ENCODE measurements around the gene PKMYT1. TPM values are rescaled to one million over a fixed set of nuclear protein-coding genes. Genes with fewer than 3 reads are reported as not detected.
A peak's percentile ranks its signal among the peaks of the same experiment; 100 is the strongest.

Gene PKMYT1
- total RNA-seq, 2 experiments from 2014 or later: 0.47 to 0.60 TPM

DNA sequence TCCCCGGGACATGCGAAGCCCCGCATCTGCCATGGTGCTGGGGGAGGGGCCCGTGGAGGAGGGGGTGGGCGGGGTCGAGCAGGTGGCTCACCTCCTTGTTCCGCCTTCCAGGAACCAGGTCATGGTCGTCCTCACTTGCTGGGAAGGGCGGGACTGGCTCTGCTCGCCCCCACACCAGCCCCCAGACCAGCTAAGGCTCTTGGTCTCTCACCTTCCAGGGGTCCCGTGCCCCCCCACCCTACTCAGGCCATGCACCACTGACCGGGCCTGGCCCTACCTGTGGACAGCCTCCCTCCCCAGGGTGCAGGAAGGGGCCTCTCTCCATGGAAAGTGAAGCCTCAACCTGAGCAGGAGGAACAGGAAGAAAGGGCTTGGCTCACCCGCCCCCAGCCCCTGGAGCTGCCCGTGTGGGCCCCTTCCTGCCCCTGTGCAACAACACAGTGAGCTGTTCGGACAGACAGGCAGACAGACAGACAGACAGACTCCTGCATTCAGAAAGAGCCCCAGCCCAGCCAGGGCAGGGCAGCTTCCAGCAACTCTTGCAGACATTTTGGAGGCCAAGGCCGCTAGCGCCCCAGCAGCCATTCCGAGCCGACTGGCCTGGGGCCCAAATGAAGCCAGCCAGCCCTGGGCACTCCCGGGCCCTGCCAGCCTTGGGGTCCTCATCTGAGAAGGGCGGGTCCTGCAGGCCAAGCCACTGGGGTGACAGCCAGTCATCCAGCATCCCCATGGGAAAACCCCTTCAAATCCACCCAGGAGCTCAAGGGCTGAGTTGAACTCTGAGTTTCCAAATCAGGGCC lies 24.3 kb downstream of the PKMYT1 start:
- no peak overlapping the region for H3K27ac Mint-ChIP-seq
- H3K9me3 Mint-ChIP-seq: no peaks in the 10 kb centered on the region
- DNase-seq (peak in 1 of 14 experiments; percentile 35), ATAC-seq (ENCODE audit: poor library complexity) (no peak)
- no peaks in the 10 kb centered on the region for H3K36me3 Mint-ChIP-seq (ENCODE audit: low read depth)
- Histone ChIP-seq H3K4me3 (ENCODE audit: low read length) (no peak overlapping the region), H3K36me3 (ENCODE audit: insufficient read depth, low read length) (no peaks in the 10 kb centered on the region), H3K4me1 (ENCODE audit: insufficient read depth, low read length) (peaks cover 6% of the 10 kb centered on the region), H3K27me3 (ENCODE audit: control insufficient read depth in 1 of 2, insufficient read depth in 2 of 2, low read length in 2 of 2) (peaks cover 20% of the 10 kb centered on the region in 2 experiments), H3K9me3 (ENCODE audit: control insufficient read depth in 1 of 2, insufficient read depth in 1 of 2, low read length in 2 of 2) (peaks cover 0 to 7% of the 10 kb centered on the region in 2 experiments), H3K27ac (ENCODE audit: low read depth in 1 of 2, low read length in 2 of 2) (no peak overlapping the region)
- intact Hi-C loops (cut with DNase I, micrococcal nuclease): no loop called here
- no peaks in the 10 kb centered on the region for H3K4me1 Mint-ChIP-seq (ENCODE audit: low read depth)
- CTCF ChIA-PET: no interaction called here
- no peak for TF ChIP-seq CTCF (IDR thresholded peaks at IDR 0.05)
- POLR2A ChIA-PET: no interaction called here
- H3K27me3 Mint-ChIP-seq: peaks cover 10% of the 10 kb centered on the region
- H3K4me3 Mint-ChIP-seq: no peak overlapping the region

DNA sequence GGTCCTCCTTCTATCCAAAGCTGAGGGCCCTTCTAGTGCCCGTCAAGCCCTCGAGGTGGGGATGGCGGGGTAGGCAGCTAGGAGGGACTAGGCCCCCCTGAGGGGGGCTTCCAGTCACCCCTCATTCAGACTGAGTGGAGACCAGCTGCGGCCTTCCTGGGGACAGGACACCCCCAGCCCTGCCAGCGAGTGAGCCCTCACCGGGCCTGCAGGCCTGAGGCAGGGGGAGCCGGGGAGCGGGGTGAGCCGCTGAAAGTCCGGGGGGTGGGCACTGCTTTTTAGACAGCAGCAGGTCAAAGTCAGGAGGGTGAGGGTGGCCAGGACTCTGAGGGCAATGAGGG lies 24.8 kb downstream of the PKMYT1 start:
- no peak for ATAC-seq (ENCODE audit: poor library complexity)
- peaks cover 10% of the 10 kb centered on the region for H3K27me3 Mint-ChIP-seq
- peak in 1 of 14 experiments; percentile 16 for DNase-seq
- TF ChIP-seq CTCF (IDR thresholded peaks at IDR 0.05): no peak
- H3K4me1 Mint-ChIP-seq (ENCODE audit: low read depth): no peaks in the 10 kb centered on the region
- no peaks in the 10 kb centered on the region for H3K36me3 ChIP-seq (ENCODE audit: insufficient read depth, low read length)
- no peak overlapping the region for H3K27ac Mint-ChIP-seq
- ChIA-PET POLR2A (no interaction called here), CTCF (no interaction called here)
- intact Hi-C loops (cut with DNase I, micrococcal nuclease): no loop called here
- H3K4me3 ChIP-seq (ENCODE audit: low read length): no peak overlapping the region
- H3K27ac ChIP-seq (ENCODE audit: low read depth in 1 of 2, low read length in 2 of 2): no peak overlapping the region
- H3K4me3 Mint-ChIP-seq: no peak overlapping the region
- H3K27me3 ChIP-seq (ENCODE audit: control insufficient read depth in 1 of 2, insufficient read depth in 2 of 2, low read length in 2 of 2): peaks cover 15 to 20% of the 10 kb centered on the region in 2 experiments
- H3K4me1 ChIP-seq (ENCODE audit: insufficient read depth, low read length): peaks cover 6% of the 10 kb centered on the region
- no peaks in the 10 kb centered on the region for H3K36me3 Mint-ChIP-seq (ENCODE audit: low read depth)
- H3K9me3 ChIP-seq (ENCODE audit: control insufficient read depth in 1 of 2, insufficient read depth in 1 of 2, low read length in 2 of 2): peaks cover 0 to 7% of the 10 kb centered on the region in 2 experiments
- no peaks in the 10 kb centered on the region for H3K9me3 Mint-ChIP-seq

GRCh38 chr16:2954656-2955381 lies 25.4 kb downstream of the PKMYT1 start:
- no peak for ATAC-seq (ENCODE audit: poor library complexity)
- intact Hi-C loops (cut with DNase I, micrococcal nuclease): no loop called here
- Mint-ChIP-seq H3K4me3 (no peak overlapping the region), H3K27me3 (peaks cover 10% of the 10 kb centered on the region), H3K4me1 (ENCODE audit: low read depth) (no peaks in the 10 kb centered on the region), H3K9me3 (no peaks in the 10 kb centered on the region), H3K27ac (no peak overlapping the region), H3K36me3 (ENCODE audit: low read depth) (peaks cover under 1% of the 10 kb centered on the region)
- no peak overlapping the region for H3K27ac ChIP-seq (ENCODE audit: low read depth in 1 of 2, low read length in 2 of 2)
- ChIA-PET CTCF (no interaction called here), POLR2A (no interaction called here)
- peaks cover 15 to 20% of the 10 kb centered on the region in 2 experiments for H3K27me3 ChIP-seq (ENCODE audit: control insufficient read depth in 1 of 2, insufficient read depth in 2 of 2, low read length in 2 of 2)
- DNase-seq: peak in 1 of 14 experiments; percentile 26
- TF ChIP-seq CTCF (IDR thresholded peaks at IDR 0.05): no peak
- H3K36me3 ChIP-seq (ENCODE audit: insufficient read depth, low read length): no peaks in the 10 kb centered on the region
- H3K4me3 ChIP-seq (ENCODE audit: low read length): no peak overlapping the region
- H3K9me3 ChIP-seq (ENCODE audit: control insufficient read depth in 1 of 2, insufficient read depth in 1 of 2, low read length in 2 of 2): peaks cover 0 to 7% of the 10 kb centered on the region in 2 experiments
- peaks cover 6% of the 10 kb centered on the region for H3K4me1 ChIP-seq (ENCODE audit: insufficient read depth, low read length)
